GM19099 (cell line): ENCODE data around the gene ATP1B3.

ENCODE experiments used
- POLR2A ChIP-seq: IDR thresholded peaks from 3 replicates; pipeline ENCODE4 v1.6.1; 2011; ENCODE audit warnings: low read depth; ENCODE audit not compliant: insufficient read length; ENCODE audit errors: extremely low read depth

ATP1B3 gene

DNA sequence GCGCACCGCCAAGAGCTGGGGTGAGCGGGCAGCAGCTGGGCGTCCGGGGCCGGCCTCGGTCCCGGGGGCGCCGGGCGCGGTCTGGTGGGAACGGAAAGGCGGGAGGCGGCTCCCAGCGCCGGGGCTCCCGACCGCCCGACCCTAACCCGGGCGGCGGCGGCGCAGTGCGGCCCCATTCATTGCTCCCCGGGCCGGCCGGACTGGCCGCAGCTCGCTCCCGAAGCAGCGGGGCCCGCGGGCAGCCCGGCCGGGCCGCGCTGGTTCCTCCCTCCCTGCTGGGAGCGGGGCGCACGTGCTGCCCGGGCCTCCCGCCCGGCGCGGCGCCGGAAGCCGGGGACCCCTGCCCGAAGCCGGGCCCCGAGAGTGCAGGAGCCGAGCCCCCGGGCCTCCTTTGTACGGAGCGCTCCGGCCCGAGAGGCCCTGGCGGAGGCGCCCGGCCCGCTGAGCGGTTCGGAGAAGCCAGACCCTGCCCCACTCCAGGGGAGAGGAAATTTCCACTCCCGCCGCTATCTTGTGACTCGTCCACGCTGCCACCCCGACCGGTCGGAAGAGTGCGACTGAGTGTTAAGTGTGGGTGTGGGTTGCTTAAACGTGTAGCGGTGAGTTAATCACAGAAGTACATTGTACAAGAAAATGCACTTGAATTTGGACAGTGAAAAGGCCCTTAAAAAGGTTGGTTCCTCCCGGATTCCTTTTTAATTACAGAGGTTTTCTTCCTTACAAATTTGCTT is 613 bp downstream of the ATP1B3 start:
- TF ChIP-seq POLR2A, result peak; percentile 28

GRCh38 chr3:141877911-141878310 is 1.5 kb downstream of the ATP1B3 start:
- no peak for TF ChIP-seq POLR2A

DNA sequence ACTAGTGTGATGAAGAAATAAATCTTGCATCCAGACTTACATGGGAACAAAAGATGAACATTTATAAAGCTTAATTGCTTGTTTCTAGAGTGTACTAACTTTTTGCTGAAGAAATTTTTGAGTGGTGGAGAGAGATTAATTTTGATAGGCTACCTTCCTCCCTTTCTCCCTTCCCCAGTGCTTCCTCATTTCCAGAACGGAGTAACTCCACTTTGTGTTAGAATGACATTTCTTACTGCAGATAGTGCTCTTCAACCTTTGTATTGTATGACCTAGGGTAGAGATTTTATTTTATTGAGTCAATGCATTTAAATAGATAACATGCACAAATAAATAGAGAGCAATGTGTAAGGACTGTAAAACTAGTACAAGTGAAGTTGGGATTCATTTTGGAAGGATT is 1.9 kb downstream of the ATP1B3 start:
- no peak for TF ChIP-seq POLR2A

GRCh38 chr3:141878817-141879216 is 2.4 kb downstream of the ATP1B3 start:
- TF ChIP-seq POLR2A, result no peak

GRCh38 chr3:141881702-141882101 is 5.3 kb downstream of the ATP1B3 start:
- no peak for TF ChIP-seq POLR2A

- no peak for TF ChIP-seq POLR2A
These were observed 10.6 kb downstream of the ATP1B3 start for GRCh38 chr3:141887051-141887450.

DNA sequence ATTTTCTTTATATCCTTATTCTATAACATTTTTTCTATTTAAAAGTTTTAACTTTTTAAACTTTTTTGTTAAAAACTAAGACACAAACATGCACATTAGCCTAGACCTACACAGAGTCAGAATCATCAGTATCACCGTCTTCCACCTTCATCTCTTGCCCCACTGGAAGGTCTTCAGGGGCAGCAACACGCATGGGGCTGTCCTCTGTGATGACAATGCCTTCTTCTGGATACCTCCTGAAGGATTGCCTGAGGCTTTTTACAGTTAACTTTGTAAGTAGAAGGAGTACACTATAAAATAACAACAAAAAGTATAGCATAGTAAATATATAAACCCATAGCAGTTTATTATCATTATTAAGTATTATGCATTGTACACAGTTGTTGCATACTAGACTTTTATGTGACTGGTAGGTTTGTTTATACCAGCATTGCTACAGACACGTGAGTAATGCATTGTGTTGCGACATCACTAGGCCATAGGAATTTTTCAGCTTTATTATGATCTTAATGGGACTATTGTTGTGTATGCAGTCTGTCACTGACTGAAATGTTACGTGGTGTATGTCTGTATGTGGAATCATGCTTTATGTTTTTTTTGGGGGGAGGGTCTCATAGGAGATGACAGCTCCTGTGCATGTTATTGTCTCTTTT is 18.2 kb downstream of the ATP1B3 start:
- no peak for TF ChIP-seq POLR2A

- TF ChIP-seq POLR2A, result no peak
These were observed 19.3 kb downstream of the ATP1B3 start for GRCh38 chr3:141895731-141896130.

GRCh38 chr3:141898908-141899307 is 22.5 kb downstream of the ATP1B3 start:
- no peak for TF ChIP-seq POLR2A

GRCh38 chr3:141900343-141900742 is 23.9 kb downstream of the ATP1B3 start:
- TF ChIP-seq POLR2A, result no peak

DNA sequence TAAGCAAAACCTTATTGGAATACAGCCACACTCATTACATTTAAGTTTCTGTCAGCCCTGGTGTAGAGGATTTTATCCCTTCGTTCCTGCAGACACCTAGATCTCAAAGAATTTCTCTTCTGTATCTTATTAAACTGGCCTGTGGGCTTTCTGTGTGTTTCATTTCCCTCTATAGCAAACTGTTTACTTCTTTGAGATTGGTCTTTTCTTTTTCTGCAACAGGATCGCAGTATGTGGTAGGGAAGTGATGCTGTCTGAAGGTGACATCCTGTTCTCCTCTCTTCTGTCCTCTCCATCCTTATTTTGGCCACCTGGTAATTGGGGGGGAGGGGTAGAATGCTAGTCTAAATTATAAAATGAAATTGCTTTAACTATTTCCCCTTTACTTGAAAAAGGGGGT is 25.5 kb downstream of the ATP1B3 start:
- TF ChIP-seq POLR2A, result no peak

- no peak for TF ChIP-seq POLR2A
These were observed 27.8 kb downstream of the ATP1B3 start for GRCh38 chr3:141904203-141904602.

DNA sequence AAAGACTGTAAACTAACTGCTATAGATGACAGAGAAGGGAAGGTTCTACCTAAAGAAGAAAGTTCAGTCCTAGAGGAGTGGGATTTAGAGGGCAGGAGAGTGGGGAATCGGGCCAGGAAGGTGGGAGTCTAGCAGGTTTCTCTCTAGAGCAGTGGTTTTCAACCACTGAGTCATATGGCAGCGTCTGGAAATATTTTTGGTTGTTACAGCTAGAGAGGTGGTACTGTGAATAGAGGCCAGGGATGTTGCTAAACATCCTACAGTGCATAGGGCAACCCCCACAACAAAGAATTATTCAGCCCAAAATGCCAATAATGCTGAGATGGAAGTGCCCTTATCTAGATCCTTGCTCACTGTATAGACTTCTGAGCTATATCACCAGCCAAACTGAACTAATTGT is 28.7 kb downstream of the ATP1B3 start:
- no peak for TF ChIP-seq POLR2A

DNA sequence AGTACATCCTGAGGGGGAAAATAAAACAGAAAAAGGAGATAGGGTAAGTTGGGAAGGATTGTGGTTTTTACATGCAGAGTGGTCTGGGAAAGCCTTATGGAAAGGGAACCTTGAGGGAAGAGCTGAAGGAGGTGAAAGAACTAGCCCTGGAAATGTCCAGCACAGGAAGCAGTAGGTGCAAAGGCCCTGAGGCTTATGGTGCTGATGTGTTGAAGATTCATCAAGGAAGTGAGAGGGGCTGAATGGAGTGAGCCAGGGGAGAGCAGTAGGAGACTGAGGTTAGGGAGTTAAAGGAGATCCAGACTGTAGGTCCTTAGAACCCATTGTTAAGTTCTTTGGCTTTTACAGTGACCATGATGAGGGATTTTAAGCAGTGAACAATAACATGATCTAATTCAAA is 33.0 kb downstream of the ATP1B3 start:
- no peak for TF ChIP-seq POLR2A

GRCh38 chr3:141913150-141913811 is 36.8 kb downstream of the ATP1B3 start:
- no peak for TF ChIP-seq POLR2A

DNA sequence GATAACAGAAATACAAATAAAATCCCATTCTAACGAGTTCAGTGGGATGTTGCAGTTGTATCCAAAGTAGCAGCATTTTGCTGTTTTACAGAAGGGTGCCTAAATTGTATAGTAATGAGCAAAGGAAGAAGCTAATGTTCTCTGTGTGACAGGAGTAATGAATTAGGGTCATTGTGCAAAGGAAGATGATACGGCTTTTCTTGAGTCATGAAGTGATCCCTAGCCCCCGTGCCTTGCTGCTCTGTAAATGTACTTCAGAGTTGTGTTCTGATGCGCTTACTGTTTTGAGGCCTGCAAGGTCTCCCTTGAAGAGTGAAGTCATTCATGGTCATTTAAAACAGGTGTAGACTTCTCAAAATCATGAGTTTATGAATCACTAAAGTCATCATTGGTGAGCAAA is 37.9 kb downstream of the ATP1B3 start:
- TF ChIP-seq POLR2A, result no peak
